Ammon's horn (tissue), 1 donor: ENCODE results near the gene SLC34A2.

Experiments used
- DNase-seq: peaks from one replicate; pipeline ENCODE4 v3.0.0-alpha.2; 2016; ENCODE audit warnings: low spot score

SLC34A2 gene

DNA sequence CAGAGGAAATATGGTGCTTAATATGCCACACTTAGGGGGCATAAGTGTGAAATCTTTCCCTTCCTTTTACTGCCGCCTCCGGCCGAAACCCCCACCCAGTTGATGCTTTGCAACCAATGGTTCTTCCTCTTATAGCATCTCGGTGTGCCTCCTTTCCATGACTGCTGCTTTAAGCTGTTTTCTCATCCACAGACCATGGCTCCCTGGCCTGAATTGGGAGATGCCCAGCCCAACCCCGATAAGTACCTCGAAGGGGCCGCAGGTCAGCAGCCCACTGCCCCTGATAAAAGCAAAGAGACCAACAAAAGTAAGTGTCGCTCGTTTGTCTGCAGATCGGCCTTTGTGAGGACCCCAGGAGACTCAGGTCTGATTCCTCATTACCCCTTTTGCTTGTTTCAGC is 6.7 kb downstream of the SLC34A2 start:
- DNase-seq = no peak

DNA sequence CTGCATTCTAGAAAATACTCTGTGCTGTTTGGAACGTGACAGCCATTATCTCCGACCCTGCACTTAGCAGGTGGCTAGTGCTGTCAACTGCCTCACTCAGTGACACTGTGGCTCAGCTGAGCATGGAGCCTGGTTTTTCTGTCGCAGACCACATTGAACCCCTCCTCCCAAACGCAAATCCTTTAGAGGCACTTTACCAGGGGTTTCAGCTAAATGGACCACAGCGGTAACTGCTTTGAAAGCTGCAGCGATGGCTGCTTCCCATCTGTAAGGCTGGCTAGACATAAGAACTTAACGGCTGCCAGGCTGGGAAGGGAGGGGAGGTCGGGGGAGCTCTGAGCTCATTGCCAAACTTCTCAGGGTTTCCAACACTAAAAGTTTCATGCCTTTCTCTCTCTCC is 8.1 kb downstream of the SLC34A2 start:
- no peak for DNase-seq

DNA sequence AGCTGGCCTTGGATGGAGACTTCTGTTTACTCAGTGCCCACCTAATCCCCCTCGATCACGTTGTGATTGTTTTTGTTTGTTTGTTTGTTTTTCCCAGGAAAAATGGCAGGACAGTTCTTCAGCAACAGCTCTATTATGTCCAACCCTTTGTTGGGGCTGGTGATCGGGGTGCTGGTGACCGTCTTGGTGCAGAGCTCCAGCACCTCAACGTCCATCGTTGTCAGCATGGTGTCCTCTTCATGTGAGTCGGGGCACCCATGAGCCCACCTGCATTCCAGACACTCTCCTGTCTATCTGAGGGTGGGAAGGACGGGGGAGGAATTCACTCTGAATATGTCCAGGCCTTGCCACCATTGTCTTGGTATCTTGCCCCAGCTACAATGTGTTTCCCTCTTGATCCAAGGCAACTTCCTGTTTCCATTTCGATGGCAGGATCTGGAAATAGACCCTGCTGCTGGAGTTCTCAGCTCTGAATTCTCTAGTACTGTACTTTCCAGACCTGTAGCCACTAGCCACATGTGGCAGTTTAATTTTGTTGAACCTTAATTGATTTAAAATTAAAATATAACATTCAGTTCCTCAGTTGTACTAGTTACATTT is 10.5 kb downstream of the SLC34A2 start:
- DNase-seq = no peak

DNA sequence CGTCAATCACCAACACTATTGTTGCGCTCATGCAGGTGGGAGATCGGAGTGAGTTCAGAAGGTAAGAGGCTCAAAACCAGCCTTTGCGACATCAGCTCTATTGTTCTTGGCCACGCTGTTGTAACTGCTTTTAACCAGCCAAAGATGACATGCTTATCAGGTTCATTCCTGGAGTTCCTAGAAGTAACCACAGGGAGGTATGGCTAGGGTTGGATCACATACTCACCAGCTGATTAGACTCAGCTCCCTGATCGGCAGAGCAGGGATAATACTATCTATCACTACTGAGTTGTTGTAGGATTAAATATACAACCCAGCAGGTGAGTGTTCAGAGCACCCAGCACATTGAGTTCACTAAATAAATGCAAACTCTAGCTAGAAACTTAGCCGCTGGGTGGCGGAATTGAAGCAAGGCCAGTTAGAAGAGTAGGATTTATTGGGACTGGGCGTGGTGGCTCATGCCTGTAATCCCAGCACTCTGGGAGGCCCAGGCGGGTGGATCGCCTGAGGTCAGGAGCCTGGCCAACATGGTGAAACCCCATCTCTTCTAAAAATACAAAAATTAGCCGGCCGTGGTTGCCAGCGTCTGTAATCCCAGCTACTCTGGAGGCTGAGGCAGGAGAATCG is 12.4 kb downstream of the SLC34A2 start:
- no peak for DNase-seq

DNA sequence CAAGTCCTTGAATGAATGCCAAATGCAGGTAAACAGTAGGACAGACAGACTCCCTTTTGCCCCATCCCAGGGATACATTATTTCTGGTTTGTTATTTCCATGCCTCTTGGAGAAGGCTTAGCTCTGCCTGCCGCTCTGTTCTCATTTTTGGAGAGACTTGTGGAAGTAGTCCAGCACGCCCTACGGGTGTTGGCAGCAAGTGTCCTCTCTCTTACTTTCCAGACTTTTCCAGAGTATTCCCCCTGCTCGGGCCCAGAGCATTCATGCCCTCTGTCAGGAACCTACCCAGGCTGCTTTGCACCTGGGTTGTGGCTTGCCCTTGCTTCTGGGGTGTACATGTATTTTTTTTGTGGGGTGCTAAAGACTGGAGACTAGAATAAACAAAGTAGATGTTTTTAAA is 15.3 kb downstream of the SLC34A2 start:
- peak; percentile 21 for DNase-seq

DNA sequence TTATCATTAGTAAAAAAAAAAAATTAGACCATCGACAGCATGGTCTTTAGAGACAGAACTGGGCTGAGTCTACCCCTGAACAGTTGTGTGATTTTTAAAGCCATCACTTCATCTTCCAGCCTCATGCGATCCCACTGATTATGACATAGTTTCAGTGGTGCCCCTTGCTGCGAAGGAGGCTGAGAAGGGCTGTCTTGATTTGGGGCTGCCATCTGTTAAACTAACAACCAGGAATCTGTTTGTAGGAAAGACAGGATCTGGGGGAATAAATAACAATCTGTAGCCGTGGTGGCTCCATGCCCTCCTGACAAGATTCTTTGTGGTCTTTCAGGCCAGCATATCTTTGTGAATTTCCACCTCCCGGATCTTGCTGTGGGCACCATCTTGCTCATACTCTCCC is 17.1 kb downstream of the SLC34A2 start:
- no peak for DNase-seq

DNA sequence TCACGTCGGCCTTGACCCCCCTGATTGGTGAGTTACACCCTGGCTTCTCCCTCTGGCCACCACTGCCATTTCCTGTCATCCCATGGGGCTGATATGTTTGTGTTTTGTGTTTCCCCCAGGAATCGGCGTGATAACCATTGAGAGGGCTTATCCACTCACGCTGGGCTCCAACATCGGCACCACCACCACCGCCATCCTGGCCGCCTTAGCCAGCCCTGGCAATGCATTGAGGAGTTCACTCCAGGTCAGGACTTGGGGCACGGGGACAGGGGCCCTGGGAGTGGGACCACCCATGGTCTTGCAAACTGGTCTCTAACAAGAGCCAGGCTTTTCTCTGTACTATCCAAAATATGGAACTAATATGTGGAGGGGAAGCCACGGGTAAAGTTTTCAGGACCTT is 18.7 kb downstream of the SLC34A2 start:
- no peak for DNase-seq

DNA sequence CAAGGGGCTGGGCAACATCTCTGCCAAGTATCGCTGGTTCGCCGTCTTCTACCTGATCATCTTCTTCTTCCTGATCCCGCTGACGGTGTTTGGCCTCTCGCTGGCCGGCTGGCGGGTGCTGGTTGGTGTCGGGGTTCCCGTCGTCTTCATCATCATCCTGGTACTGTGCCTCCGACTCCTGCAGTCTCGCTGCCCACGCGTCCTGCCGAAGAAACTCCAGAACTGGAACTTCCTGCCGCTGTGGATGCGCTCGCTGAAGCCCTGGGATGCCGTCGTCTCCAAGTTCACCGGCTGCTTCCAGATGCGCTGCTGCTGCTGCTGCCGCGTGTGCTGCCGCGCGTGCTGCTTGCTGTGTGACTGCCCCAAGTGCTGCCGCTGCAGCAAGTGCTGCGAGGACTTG is 20.6 kb downstream of the SLC34A2 start:
- DNase-seq = no peak

DNA sequence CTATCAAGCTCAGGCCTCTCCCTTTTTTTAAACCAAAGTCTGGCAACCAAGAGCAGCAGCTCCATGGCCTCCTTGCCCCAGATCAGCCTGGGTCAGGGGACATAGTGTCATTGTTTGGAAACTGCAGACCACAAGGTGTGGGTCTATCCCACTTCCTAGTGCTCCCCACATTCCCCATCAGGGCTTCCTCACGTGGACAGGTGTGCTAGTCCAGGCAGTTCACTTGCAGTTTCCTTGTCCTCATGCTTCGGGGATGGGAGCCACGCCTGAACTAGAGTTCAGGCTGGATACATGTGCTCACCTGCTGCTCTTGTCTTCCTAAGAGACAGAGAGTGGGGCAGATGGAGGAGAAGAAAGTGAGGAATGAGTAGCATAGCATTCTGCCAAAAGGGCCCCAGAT is 21.5 kb downstream of the SLC34A2 start:
- DNase-seq = no peak

DNA sequence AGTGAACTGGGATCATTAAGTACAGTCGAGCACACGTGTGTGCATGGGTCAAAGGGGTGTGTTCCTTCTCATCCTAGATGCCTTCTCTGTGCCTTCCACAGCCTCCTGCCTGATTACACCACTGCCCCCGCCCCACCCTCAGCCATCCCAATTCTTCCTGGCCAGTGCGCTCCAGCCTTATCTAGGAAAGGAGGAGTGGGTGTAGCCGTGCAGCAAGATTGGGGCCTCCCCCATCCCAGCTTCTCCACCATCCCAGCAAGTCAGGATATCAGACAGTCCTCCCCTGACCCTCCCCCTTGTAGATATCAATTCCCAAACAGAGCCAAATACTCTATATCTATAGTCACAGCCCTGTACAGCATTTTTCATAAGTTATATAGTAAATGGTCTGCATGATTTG is 22.3 kb downstream of the SLC34A2 start:
- no peak for DNase-seq

DNA sequence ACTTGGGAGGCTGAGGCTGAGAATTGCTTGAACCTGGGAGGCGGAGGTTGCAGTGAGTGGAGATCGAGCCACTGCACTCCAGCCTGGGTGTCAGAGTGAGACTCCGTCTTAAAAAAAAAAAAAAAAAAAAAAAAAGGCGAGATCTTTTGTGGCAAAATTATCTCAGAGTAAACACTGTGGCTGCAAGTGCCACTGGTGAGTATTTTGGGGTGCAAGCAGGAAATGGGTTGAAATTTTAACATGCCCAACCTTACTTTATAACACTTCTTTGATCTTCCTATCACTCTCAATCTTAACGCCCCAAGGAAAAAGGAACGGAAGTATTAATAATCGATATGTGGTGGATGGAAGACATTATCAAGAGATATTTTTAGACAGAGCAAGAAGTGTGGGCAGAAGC is 32.1 kb downstream of the SLC34A2 start:
- no peak for DNase-seq

DNA sequence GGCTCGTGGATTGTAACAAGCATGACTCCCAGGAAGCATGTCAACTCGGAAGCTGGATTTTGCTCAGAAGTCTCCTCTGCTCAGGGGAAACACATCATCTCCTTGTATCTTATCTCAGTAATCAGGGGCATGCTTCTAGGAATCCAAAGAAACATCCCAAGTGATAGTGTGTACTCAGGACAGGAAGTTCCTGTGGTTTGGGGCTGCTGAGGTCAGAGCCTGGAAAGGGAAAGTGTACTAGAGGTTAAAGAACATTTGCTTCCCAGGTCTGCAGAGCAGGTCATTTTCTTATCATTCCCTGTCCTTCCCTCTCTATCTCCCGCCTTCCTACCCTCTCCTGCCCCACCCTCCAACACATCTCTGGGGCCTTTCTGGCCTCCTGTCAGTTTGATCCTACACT is 38.8 kb downstream of the SLC34A2 start:
- no peak for DNase-seq

DNA sequence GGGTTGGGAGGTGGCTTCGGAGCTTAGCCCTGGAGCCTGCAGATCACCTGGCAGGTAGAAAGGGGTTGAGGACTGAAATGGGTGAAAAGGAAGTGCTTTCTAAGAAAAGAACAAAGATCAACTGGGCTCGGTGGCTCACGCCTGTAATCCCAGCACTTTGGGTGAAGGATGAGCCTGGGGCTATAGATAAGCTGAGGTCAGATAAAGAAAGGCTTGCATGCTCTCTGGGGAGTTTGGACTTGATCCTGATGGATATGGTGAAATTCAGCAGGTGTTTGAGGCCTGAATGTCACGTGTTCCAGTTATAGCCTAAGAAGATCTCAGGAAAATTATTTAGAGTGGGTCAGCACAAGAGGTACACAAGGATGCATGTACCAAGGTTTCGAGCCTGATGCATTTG is 40.8 kb downstream of the SLC34A2 start:
- DNase-seq = no peak

DNA sequence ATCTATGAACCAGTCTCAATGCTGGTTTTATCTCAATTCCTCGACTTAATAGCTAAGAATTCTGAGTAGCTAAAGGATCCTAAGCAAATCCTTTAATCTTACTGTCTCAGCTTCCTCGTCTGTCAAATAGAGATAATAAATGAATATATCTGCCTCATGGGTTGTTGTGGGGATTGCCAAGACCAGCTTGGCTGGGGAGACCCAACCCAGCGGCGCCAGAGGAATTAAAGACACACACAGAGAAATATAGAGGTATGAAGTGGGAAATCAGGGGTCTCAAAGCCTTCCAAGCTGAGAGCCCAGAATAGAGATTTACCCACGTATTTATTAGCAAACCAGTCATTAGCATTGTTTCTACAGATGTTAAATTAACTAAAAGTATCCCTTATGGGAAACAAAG is 41.9 kb downstream of the SLC34A2 start:
- no peak for DNase-seq

DNA sequence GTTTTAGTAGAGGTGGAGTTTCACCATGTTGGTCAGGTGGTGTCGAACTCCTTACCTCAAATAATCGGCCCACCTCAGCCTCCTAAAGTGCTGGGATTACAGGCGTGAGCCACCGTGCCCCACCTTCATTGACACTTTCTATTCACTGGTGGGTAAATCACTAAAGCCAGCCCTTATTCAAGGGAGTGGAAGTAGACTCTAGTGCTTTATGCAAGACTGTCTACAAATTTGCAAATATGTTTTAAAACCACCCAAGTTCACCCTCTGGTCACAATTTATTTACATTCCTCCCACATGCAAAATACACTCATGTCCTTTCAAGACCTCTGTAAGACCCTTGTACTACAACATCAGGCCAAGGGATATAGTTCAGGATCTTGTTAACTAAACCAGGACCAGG is 45.0 kb downstream of the SLC34A2 start:
- DNase-seq = no peak

DNA sequence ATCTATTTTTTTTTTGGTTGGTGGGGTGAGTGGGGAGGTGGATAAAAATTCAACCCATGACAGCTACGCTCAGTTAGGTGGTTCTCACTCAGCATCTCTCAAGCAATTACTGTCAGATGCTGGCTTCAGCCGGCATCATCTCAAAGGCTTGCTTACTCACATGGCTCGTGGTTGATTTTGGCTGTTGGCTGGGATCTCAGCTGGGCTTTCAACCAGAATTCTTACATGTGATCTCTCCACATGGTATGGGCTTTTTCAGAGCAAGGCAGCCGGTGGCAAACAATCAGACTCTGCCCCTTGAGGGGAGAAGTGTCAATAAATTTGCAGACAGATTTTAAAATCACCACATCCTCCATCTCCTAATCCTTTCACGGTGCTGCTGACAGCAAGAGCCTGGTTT is 47.2 kb downstream of the SLC34A2 start:
- peak; percentile 71 for DNase-seq

DNA sequence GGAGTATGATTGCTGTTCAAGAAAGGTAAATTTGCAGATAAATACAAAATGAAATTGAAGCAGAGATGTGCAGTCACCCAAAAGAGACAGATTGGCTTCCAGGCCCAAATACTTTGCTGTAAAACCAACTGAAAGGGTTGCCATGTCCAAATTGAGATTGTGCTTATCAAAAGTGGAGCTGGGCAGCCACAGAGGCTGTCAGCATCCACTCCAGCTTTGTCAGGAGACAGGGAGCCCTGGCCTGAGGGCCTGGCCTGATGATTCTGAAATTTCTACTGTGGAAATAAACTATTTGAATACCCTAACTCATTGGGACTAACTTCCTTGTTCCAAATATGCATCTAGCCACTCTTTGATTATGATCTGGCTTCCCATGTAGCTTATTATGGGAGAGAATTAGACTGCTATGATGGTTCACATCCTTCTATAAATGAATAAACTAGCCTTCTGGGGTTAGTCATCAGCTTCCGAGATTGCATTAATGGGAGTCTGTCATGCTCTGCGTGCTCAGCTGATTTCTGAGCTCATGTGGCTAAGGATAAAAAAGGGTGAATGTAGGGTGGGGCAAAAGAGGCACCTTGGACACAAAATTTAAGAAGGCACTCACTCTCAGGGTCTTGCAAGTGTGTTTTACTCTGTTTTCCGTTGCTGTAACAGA is 48.2 kb downstream of the SLC34A2 start:
- no peak for DNase-seq

DNA sequence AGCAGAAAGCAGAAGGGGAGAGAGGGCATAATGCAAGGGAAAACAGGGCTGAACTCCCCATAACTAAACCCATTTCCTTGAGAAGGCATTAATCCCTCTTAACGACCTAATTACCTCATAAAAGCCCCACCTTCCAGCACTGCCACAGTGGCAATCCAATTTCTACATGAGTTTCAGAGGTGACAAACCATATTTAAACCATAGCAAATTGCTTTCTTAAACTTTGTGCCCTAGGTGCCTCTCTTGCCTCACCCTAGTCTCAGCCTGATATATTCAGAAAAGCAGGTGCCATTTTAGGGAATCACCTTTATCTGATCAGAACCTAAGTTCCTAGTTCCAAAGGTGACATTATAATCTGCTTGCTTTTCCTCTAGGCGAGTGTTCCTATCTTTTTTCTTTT is 48.9 kb downstream of the SLC34A2 start:
- DNase-seq = no peak

DNA sequence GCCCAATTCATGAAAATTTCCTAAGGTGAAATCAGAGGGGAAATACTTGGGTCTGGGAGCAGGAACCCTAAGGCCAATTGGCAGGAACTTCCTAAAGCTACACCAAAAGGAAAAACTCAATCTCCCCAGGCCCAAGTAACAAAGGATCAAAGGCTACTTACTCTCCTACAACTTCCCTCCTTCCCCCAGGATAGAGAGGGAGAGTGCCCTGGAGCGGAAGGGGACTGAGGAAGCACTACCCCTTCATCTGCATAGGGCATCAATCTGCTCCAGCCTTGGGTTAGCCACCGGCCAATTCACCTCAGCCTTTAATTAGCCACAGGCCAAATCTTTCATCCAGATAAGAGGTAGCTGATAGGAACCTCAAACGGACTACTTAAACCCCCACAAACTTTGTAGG is 55.0 kb downstream of the SLC34A2 start:
- no peak for DNase-seq

DNA sequence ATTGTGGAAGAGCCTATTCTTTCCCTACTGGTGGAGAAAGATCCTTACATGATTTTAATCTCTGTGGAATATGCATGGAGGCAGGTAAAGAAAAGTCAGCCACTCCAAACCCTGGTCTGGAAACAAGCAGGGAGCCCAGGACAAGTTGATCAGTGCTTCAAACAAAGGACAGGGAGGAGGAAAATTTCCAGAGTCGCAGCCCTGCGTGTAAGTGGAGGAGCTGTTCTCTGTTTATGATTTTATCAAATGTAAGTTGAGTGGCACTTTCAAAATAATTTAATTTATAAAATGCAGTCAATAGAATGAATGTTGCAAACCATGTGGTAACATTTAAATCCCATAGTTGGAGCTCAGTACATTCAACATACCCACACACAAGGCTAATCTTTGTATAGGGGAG is 57.0 kb downstream of the SLC34A2 start:
- DNase-seq = no peak

DNA sequence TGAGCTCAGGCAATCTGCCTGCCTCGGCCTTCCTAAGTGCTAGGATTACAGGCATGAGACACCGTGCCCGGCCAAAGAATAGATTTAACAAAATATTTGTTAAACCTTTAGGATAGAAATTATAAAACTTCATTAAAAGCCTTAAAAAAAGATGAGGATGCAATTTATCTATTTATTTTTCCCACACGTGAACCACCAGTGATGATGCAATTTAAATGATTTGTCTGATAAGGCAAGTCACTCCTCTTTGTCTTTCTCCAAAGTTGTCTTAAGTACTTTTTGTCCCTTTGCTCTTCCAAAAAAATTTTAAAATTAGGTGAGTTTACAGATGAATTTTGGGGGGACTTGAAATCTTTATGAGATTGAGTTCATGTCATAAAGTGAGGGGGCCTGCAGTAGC is 58.2 kb downstream of the SLC34A2 start:
- no peak for DNase-seq

DNA sequence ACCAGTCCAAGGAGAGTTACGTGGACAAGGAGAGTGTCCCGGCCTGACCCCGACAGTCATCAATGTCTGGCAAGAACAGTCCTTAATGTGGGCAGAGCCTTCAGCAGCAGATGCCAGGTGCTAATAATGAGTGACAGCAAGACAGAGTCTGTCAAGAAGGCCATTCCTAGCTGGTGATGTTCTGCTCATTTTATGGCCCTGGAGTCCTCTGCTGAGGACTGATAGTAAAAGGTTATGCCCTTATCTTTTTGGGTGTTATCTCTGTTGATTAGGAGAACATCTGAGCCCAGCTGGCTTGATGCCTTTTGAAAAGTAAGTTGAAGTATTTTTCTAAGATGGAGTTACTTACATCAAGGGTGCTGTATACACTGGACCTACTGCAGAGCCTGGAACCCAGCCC is 67.3 kb downstream of the SLC34A2 start:
- DNase-seq = no peak

DNA sequence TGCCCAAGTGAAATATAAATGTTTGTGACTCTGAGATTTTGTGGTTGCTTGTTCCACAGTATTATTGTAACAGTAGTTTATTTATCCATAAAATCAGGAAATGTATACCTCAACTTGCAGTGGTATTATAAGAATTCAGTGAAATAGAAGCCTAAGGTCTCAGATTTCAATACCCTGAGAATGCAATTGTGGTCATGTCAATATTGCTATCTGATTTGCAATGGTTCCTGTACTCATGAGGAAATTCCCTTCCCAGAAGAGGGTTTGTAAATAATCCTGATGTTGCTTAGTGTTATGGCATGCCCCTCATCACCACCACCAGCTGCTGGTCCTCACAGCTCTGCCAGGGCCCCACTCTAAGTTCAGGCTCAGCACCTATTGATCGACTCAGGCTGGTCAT is 67.8 kb downstream of the SLC34A2 start:
- no peak for DNase-seq

DNA sequence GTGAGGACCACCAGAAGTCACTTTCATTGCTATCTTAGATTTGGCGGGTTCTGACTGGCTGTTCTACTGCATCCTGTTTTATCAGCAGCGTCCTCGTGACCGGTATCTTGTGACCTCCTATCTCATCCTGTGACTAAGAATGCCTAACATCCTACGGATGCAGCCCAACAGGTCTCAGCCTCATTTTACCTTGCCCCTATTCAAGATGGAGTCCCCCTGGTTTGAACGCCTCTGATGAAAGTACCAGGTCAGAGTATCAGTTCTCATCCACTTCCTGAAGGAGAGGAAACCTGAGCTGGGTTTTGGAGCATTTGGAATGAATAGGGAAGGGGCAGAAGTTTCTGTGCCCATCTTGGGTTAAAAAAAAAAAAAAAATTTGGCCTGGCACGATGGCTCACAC is 70.2 kb downstream of the SLC34A2 start:
- no peak for DNase-seq
